ENCODE measurements around the gene HIPK2. TPM values are rescaled to one million over a fixed set of nuclear protein-coding genes. Genes with fewer than 3 reads are reported as not detected.

Gene HIPK2
- total and polyA plus RNA-seq, 7 donors, result 18.1 to 166 (median 78.5) TPM

DNA sequence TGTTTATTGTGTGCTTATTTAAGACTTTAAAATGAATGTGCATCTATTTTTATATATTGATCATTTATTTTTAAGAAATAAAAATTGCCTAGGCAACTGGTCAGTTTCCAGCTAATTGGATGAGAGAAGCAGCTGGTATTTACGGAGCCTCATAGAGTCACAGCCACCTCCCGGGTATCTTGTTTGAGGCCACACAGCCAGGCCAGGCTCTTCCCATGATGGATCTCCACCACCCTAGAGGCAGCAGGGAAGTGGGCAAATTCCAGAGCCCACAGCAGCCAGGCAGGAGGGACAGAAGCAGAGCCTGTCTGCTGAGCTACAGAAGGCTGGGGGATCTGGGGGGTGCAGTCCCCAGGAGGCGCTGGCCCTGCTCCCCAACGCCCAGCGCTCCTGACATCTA, 192.8 kb downstream of the HIPK2 start:
- H3K4me3 ChIP-seq, result no peak overlapping the region
- 75 to 89% (median 77%) methylated on average over 5 of the region's 5 CpGs for WGBS, 3 donors
- DNase-seq (no peak), ATAC-seq (no peak)
- H3K36me3 ChIP-seq (ENCODE audit: insufficient read depth in 1 of 2, low read depth in 1 of 2), result peaks cover 2 to 98% of the 10 kb centered on the region in 2 donors
- H3K27ac ChIP-seq, result no peak overlapping the region
- no peaks in the 10 kb centered on the region for H3K9me3 ChIP-seq
- H3K4me1 ChIP-seq, result no peaks in the 10 kb centered on the region
- no peaks in the 10 kb centered on the region for H3K27me3 ChIP-seq (ENCODE audit: insufficient read depth in 3 of 3, low read length in 2 of 3)
- intact Hi-C loops (cut with DNase I), result no loop called here
- TF ChIP-seq, protein P1, sequence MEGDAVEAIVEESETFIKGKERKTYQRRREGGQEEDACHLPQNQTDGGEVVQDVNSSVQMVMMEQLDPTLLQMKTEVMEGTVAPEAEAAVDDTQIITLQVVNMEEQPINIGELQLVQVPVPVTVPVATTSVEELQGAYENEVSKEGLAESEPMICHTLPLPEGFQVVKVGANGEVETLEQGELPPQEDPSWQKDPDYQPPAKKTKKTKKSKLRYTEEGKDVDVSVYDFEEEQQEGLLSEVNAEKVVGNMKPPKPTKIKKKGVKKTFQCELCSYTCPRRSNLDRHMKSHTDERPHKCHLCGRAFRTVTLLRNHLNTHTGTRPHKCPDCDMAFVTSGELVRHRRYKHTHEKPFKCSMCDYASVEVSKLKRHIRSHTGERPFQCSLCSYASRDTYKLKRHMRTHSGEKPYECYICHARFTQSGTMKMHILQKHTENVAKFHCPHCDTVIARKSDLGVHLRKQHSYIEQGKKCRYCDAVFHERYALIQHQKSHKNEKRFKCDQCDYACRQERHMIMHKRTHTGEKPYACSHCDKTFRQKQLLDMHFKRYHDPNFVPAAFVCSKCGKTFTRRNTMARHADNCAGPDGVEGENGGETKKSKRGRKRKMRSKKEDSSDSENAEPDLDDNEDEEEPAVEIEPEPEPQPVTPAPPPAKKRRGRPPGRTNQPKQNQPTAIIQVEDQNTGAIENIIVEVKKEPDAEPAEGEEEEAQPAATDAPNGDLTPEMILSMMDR (IDR thresholded peaks at IDR 0.05), result no peak

DNA sequence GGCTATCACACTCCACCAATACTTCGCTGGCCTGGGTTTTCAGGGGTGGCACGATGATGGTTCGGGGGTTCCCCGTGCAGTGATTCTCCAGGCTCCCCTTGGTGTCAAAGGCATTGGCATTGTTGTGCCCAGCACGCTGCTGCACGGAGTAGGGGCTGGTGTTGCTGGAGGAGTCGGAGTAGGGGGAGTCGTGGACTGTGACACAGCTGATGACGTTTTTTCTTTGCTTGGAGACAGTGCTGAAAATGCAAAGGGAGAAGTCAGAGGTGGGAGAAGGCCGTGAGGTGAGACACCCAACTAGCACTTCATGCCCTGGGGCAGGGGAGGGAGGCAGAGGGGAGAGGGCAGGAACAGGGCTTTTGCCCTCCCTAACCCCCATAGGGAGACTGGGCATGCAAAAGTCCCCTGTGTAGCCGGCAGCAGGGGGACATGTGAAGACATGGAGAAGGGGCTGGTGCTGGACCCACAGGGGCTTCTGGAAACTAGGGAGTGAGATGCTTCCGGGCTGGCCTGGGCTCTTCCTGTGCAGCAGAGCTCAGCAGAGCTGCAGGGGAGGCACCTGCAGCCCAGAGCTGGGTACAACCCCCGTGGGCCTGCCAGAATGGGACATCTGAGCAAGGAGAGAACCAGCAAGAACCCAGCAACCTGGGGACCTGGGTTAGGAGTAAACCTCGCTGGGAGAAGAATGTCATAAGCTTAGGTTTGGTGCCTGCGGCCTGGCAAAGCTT, 193.8 kb downstream of the HIPK2 start:
- WGBS, 3 donors, result 91 to 96% (median 96%) methylated on average over 15 of the region's 15 CpGs
- Histone ChIP-seq H3K4me3 (no peak overlapping the region), H3K36me3 (ENCODE audit: insufficient read depth in 1 of 2, low read depth in 1 of 2) (peaks cover under 1 to 97% of the 10 kb centered on the region in 2 donors), H3K27me3 (ENCODE audit: insufficient read depth in 3 of 3, low read length in 2 of 3) (no peaks in the 10 kb centered on the region), H3K27ac (no peak overlapping the region), H3K4me1 (no peaks in the 10 kb centered on the region), H3K9me3 (no peaks in the 10 kb centered on the region)
- DNase-seq (no peak), ATAC-seq (no peak)
- TF ChIP-seq, protein P1 (IDR thresholded peaks at IDR 0.05), result no peak
- intact Hi-C loops (cut with DNase I), result no loop called here

DNA sequence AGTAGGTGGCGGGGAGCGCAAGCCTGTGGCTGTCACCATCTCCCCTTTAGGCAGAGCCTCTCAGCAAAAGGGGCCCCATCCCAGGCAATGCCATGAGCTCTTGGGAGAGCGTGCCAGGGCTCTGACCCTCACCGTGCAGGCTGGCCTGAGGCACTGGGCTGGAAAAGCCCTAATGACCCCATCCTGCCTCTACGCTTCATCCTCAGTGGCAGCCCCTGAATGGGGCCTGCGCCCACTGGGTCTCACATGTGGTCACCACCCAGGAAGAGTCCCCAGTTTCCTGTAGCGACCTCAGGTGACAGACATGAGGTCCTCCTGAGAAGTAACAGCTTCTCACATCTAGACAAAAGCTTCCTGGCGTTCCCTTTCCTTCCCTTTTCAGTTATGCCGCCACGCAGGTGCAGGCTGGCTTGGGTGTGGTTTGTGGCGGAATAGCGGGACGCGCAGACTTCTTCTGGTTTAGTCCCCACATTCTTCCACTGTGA, 195.1 kb downstream of the HIPK2 start:
- no peak overlapping the region for H3K27ac ChIP-seq
- no peaks in the 10 kb centered on the region for H3K27me3 ChIP-seq (ENCODE audit: insufficient read depth in 3 of 3, low read length in 2 of 3)
- intact Hi-C loops (cut with DNase I), result no loop called here
- DNase-seq (no peak), ATAC-seq (no peak)
- H3K4me1 ChIP-seq, result no peaks in the 10 kb centered on the region
- no peak overlapping the region for H3K4me3 ChIP-seq
- H3K9me3 ChIP-seq, result no peaks in the 10 kb centered on the region
- peaks cover 2 to 97% of the 10 kb centered on the region in 2 donors for H3K36me3 ChIP-seq (ENCODE audit: insufficient read depth in 1 of 2, low read depth in 1 of 2)
- TF ChIP-seq, protein P1 (IDR thresholded peaks at IDR 0.05), result no peak
- 91 to 95% (median 92%) methylated on average over 14 of the region's 14 CpGs for WGBS, 3 donors

DNA sequence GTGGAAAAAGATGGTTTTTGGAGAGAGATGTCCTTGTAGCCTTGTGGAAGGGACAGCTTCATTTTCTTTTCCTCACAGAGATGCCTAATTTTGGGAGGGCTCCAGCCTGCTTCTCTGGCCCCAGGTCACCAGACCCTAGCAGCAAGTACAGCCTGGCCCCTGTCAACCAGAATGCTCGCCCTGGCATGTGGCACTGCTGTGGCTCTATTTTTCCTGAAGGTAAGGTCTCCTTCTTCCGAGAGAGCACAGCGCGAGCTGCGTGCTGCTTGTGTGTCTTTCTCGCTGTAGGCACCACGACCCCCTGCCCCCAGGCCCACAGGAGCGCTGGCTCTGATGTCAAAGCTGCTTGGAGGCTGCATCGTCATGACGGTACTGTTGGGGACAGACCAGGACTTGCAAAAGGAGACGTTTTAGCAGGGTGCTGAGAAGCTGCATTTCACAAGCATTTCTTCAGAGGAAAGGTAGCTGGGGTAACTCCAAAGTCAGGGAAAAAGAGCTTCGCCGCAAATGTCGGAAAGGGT, 195.6 kb downstream of the HIPK2 start:
- Histone ChIP-seq H3K36me3 (ENCODE audit: insufficient read depth in 1 of 2, low read depth in 1 of 2) (peaks cover 2 to 97% of the 10 kb centered on the region in 2 donors), H3K9me3 (no peaks in the 10 kb centered on the region), H3K27ac (no peak overlapping the region), H3K27me3 (ENCODE audit: insufficient read depth in 3 of 3, low read length in 2 of 3) (no peaks in the 10 kb centered on the region), H3K4me1 (no peaks in the 10 kb centered on the region), H3K4me3 (no peak overlapping the region)
- intact Hi-C loops (cut with DNase I), result no loop called here
- ATAC-seq, result no peak
- TF ChIP-seq, protein P1 (IDR thresholded peaks at IDR 0.05), result no peak
- DNase-seq, result no peak
- WGBS, 3 donors, result 90 to 95% (median 95%) methylated on average over 14 of the region's 14 CpGs

Measured in psoas muscle (tissue), 8 donors.